Dedifferentiated amniotic fluid mesenchymal stem cell (primary cell): ENCODE data around the gene ADH6.
"Not testable (repeated sequence)": the region's sequence is repeated elsewhere in the genome, so short reads cannot be mapped to it uniquely, and the experiment has no call there.

Experiments
- DNase-seq: peaks from one replicate; pipeline ENCODE4 v3.0.0-alpha.2; 2016; ENCODE audit errors: extremely low spot score

Gene ADH6

GRCh38 chr4:99190336-99190735, 28.7 kb downstream of the ADH6 start:
- DNase-seq = no peak

- DNase-seq = not testable (repeated sequence)
Observed at GRCh38 chr4:99189900-99190299, 29.1 kb downstream of the ADH6 start.

- peak; percentile 10 for DNase-seq
Observed at GRCh38 chr4:99186029-99186428, 33.0 kb downstream of the ADH6 start.

GRCh38 chr4:99185581-99185980, 33.5 kb downstream of the ADH6 start:
- no peak for DNase-seq

GRCh38 chr4:99180382-99181070, 38.5 kb downstream of the ADH6 start:
- DNase-seq = no peak

GRCh38 chr4:99179626-99180025, 39.4 kb downstream of the ADH6 start:
- DNase-seq = no peak

GRCh38 chr4:99179178-99179577, 39.9 kb downstream of the ADH6 start:
- DNase-seq = no peak

GRCh38 chr4:99166544-99166943, 52.5 kb downstream of the ADH6 start:
- no peak for DNase-seq

- no peak for DNase-seq
Observed at GRCh38 chr4:99165978-99166377, 53.1 kb downstream of the ADH6 start.

- DNase-seq = no peak
Observed at GRCh38 chr4:99161373-99162099, 57.5 kb downstream of the ADH6 start.

GRCh38 chr4:99159699-99160098, 59.3 kb downstream of the ADH6 start:
- no peak for DNase-seq

GRCh38 chr4:99157478-99157935, 61.5 kb downstream of the ADH6 start:
- DNase-seq = no peak

- DNase-seq = no peak
Observed at GRCh38 chr4:99156992-99157391, 62.1 kb downstream of the ADH6 start.

GRCh38 chr4:99154658-99155342, 64.2 kb downstream of the ADH6 start:
- DNase-seq = no peak
